Left lung (tissue), 10 donors: ENCODE data around the gene AKAP13. TPM values are rescaled to one million over a fixed set of nuclear protein-coding genes. Genes with fewer than 3 reads are reported as not detected.
A peak's percentile ranks its signal among the peaks of the same experiment; 100 is the strongest.

ENCODE experiments used
- ATAC-seq: fragments of 200-7000 bp; cut with Tn5 transposase; one replicate; pipeline ENCODE4 v1.9.1; 2020; ENCODE audit warnings: moderate library complexity
- DNase-seq, 4 donors: peaks; one replicate each; pipeline ENCODE4 v3.0.0-alpha.2; 2013 to 2020
- H3K27ac ChIP-seq, 2 donors: fragments of 200-600 bp; sonication (generic) in 1 of 2; one replicate each; pipeline versions ENCODE4 v1.5.0 to v1.8.0; 2020 to 2021
- H3K27me3 ChIP-seq, 2 donors: fragments of 200-600 bp; sonication (generic) in 1 of 2; one replicate each; pipeline versions ENCODE4 v1.5.0 to v1.8.0; 2020 to 2021
- H3K36me3 ChIP-seq, 2 donors: fragments of 200-600 bp; sonication (generic) in 1 of 2; one replicate each; pipeline versions ENCODE4 v1.5.0 to v1.8.0; 2020 to 2021
- H3K4me1 ChIP-seq, 2 donors: fragments of 200-600 bp; one replicate each; pipeline ENCODE4 v1.8.0; 2021
- H3K4me3 ChIP-seq, 2 donors: fragments of 200-600 bp; sonication (generic) in 1 of 2; one replicate each; pipeline versions ENCODE4 v1.5.0 to v1.8.0; 2020 to 2021; ENCODE audit warnings: mild to moderate bottlenecking in 1 of 2
- H3K9me3 ChIP-seq, 2 donors: fragments of 200-600 bp; sonication (generic) in 1 of 2; one replicate each; pipeline versions ENCODE4 v1.5.0 to v1.8.0; 2020 to 2021
- CTCF ChIP-seq, 2 donors: fragments of 200-600 bp; sonication (generic) in 1 of 2; IDR thresholded peaks; one replicate each; pipeline versions ENCODE4 v1.5.0 to v1.8.0; 2021; ENCODE audit warnings: antibody characterized with exemption in 2 of 2
- intact Hi-C, 2 donors: fragments of 100-400 bp; cut with DNase I; formaldehyde crosslinking; loops; one replicate each; pipeline versions ENCODE4 v1.11.2 to v1.14.2; 2022
- polyA plus RNA-seq, 6 donors: library from polyadenylated mRNA; unstranded; fragments of 120-200 nt; gene quantifications; one replicate each; pipeline ENCODE4 v1.2.1, GENCODE V29; 2013; ENCODE audit not compliant: insufficient read length in 6 of 6
- total RNA-seq, 2 donors: library from RNA; stranded (reverse); fragmentation: NEBNext Ultra II Directional; extraction: Animal tissue kit (Norgen Biotek cat#: 25700); gene quantifications; one replicate each; pipeline ENCODE4 v1.2.1, GENCODE V29; 2021
- donor health status: DM: no; HTN: yes; CAD: no.
- donor health status: DM: no; HTN: no; CAD: no.

Gene AKAP13
- total and polyA plus RNA-seq, 8 donors = 93.6 to 346 (median 102) TPM

GRCh38 chr15:85750319-85751290 is 370.2 kb downstream of the AKAP13 start:
- intact Hi-C loops = no loop called here
- ATAC-seq = peak; percentile 41

GRCh38 chr15:85751291-85752123 is 371.1 kb downstream of the AKAP13 start:
- Histone ChIP-seq H3K4me3 (no peak overlapping the region), H3K4me1 (peaks cover 16 to 22% of the 10 kb centered on the region in 2 donors), H3K27ac (peak overlapping the region; percentile 65 to 81), H3K36me3 (peaks cover 0 to 34% of the 10 kb centered on the region in 2 donors), H3K27me3 (no peaks in the 10 kb centered on the region), H3K9me3 (no peaks in the 10 kb centered on the region)
- intact Hi-C loops = no loop called here
- DNase-seq = peak in 2 of 4 donors; percentile 32 to 70
- ATAC-seq = peak; percentile 9
- no peak for TF ChIP-seq CTCF (IDR thresholded peaks at IDR 0.05)

More at GRCh38 chr15:85750319-85751290, 370.2 kb downstream of the AKAP13 start:
- H3K4me1 ChIP-seq = peaks cover 16 to 22% of the 10 kb centered on the region in 2 donors
- H3K27ac ChIP-seq = peak overlapping the region; percentile 65 to 81
- TF ChIP-seq CTCF (IDR thresholded peaks at IDR 0.05) = no peak
- H3K4me3 ChIP-seq = no peak overlapping the region
- peak; percentile 67 to 80 (median 78) for DNase-seq
- H3K9me3 ChIP-seq = no peaks in the 10 kb centered on the region
- no peaks in the 10 kb centered on the region for H3K27me3 ChIP-seq
- H3K36me3 ChIP-seq = peaks cover 0 to 43% of the 10 kb centered on the region in 2 donors

- intact Hi-C loops = no loop called here
- H3K4me3 ChIP-seq = no peak overlapping the region
- no peak for ATAC-seq
- peaks cover 0 to 28% of the 10 kb centered on the region in 2 donors for H3K36me3 ChIP-seq
- H3K27ac ChIP-seq = no peak overlapping the region
- H3K9me3 ChIP-seq = no peaks in the 10 kb centered on the region
- H3K27me3 ChIP-seq = no peaks in the 10 kb centered on the region
- no peak for TF ChIP-seq CTCF (IDR thresholded peaks at IDR 0.05)
- peaks cover 16 to 22% of the 10 kb centered on the region in 2 donors for H3K4me1 ChIP-seq
- DNase-seq = peak in 2 of 4 donors; percentile 32 to 68
Measured at GRCh38 chr15:85752124-85752475, 371.7 kb downstream of the AKAP13 start.

GRCh38 chr15:85752491-85752961 is 372.1 kb downstream of the AKAP13 start:
- intact Hi-C loops = no loop called here
- DNase-seq (peak in 2 of 4 donors; percentile 45 to 85), ATAC-seq (peak; percentile 46)
- Histone ChIP-seq H3K27ac (no peak overlapping the region), H3K4me1 (peaks cover 16 to 22% of the 10 kb centered on the region in 2 donors), H3K9me3 (no peaks in the 10 kb centered on the region), H3K4me3 (no peak overlapping the region), H3K36me3 (peaks cover 0 to 23% of the 10 kb centered on the region in 2 donors), H3K27me3 (no peaks in the 10 kb centered on the region)
- TF ChIP-seq CTCF (IDR thresholded peaks at IDR 0.05) = no peak
